Thymus (tissue), 11 donors: ENCODE data around the gene ZNF576. TPM values are rescaled to one million over a fixed set of nuclear protein-coding genes. Genes with fewer than 3 reads are reported as not detected.
"Not testable (repeated sequence)": the region's sequence is repeated elsewhere in the genome, so short reads cannot be mapped to it uniquely, and the experiment has no call there.

Experiments used
- DNase-seq, 9 donors: peaks; one replicate each; pipeline ENCODE4 v3.0.0-alpha.2; 2013; ENCODE audit warnings: low spot score in 9 of 9, low read depth in 6 of 9, missing footprints in 1 of 9
- H3K27ac ChIP-seq, 2 donors: one replicate each; pipeline ENCODE4 v1.5.1; 2013; ENCODE audit warnings: control low read depth in 1 of 2, low read depth in 1 of 2, low read length in 1 of 2, mild to moderate bottlenecking in 1 of 2, moderate library complexity in 1 of 2
- H3K27me3 ChIP-seq, 2 donors: one replicate each; pipeline ENCODE4 v1.5.1; 2013; ENCODE audit warnings: low read length in 1 of 2; ENCODE audit not compliant: control insufficient read depth in 2 of 2, insufficient read depth in 1 of 2
- H3K36me3 ChIP-seq, 2 donors: one replicate each; pipeline ENCODE4 v1.5.1; 2013; ENCODE audit warnings: low read length in 1 of 2, mild to moderate bottlenecking in 1 of 2, moderate library complexity in 1 of 2; ENCODE audit not compliant: control insufficient read depth in 2 of 2, insufficient read depth in 2 of 2
- H3K4me1 ChIP-seq, 2 donors: one replicate each; pipeline ENCODE4 v1.5.1; 2013; ENCODE audit warnings: low read length in 2 of 2; ENCODE audit not compliant: control insufficient read depth in 2 of 2, insufficient read depth in 2 of 2
- H3K4me3 ChIP-seq, 2 donors: one replicate each; pipeline ENCODE4 v1.5.1; 2013; ENCODE audit warnings: low read length in 2 of 2, control low read depth in 1 of 2, mild to moderate bottlenecking in 1 of 2
- H3K9me3 ChIP-seq, 2 donors: one replicate each; pipeline ENCODE4 v1.5.1; 2013; ENCODE audit warnings: low read length in 1 of 2, mild to moderate bottlenecking in 1 of 2; ENCODE audit not compliant: control insufficient read depth in 2 of 2, insufficient read depth in 1 of 2
- WGBS: extraction: QIAGEN DNeasy Blood & Tissue Kit; methylation state at CpG from one replicate; pipeline ENCODE4 v1.1.7; 2013; 5-methylcytosine and 5-hydroxymethylcytosine counted together
- polyA plus RNA-seq: library from polyadenylated mRNA; stranded (reverse); fragments of 200-250 nt; gene quantifications from one replicate; pipeline ENCODE4 v1.2.3, GENCODE V29; 2013
- total RNA-seq: library from RNA; stranded (reverse); fragments of 120-200 nt; gene quantifications from one replicate; pipeline ENCODE4 v1.2.4, GENCODE V29; 2013
- donor health status: healthy.

Gene ZNF576
- total and polyA plus RNA-seq, 2 donors = 9.7 to 10.3 TPM

- DNase-seq = no peak
- Histone ChIP-seq H3K27me3 (peaks cover 2 to 39% of the 10 kb centered on the region in 2 donors), H3K36me3 (no peaks in the 10 kb centered on the region), H3K4me3 (no peak overlapping the region), H3K4me1 (peaks cover 8 to 12% of the 10 kb centered on the region in 2 donors), H3K9me3 (peaks cover 0 to 1% of the 10 kb centered on the region in 2 donors), H3K27ac (no peak overlapping the region)
- WGBS = 96% methylated on average over 3 of the region's 3 CpGs
These were observed 32.4 kb downstream of the ZNF576 start for GRCh38 chr19:43628646-43629326.

GRCh38 chr19:43631491-43631890 is 35.1 kb downstream of the ZNF576 start:
- H3K4me3 ChIP-seq = no peak overlapping the region
- WGBS = 92% methylated on average over 5 of the region's 5 CpGs
- no peaks in the 10 kb centered on the region for H3K9me3 ChIP-seq
- no peak for DNase-seq
- no peaks in the 10 kb centered on the region for H3K36me3 ChIP-seq
- no peak overlapping the region for H3K27ac ChIP-seq
- peaks cover 2 to 52% of the 10 kb centered on the region in 2 donors for H3K27me3 ChIP-seq
- peaks cover 0 to 11% of the 10 kb centered on the region in 2 donors for H3K4me1 ChIP-seq

GRCh38 chr19:43633520-43633919 is 37.1 kb downstream of the ZNF576 start:
- Histone ChIP-seq H3K4me3 (no peak overlapping the region), H3K4me1 (peaks cover 0 to 14% of the 10 kb centered on the region in 2 donors), H3K27me3 (peaks cover 7 to 59% of the 10 kb centered on the region in 2 donors), H3K27ac (no peak overlapping the region), H3K36me3 (no peaks in the 10 kb centered on the region), H3K9me3 (no peaks in the 10 kb centered on the region)
- DNase-seq = no peak
- 98% methylated on average over 4 of the region's 4 CpGs for WGBS

DNA sequence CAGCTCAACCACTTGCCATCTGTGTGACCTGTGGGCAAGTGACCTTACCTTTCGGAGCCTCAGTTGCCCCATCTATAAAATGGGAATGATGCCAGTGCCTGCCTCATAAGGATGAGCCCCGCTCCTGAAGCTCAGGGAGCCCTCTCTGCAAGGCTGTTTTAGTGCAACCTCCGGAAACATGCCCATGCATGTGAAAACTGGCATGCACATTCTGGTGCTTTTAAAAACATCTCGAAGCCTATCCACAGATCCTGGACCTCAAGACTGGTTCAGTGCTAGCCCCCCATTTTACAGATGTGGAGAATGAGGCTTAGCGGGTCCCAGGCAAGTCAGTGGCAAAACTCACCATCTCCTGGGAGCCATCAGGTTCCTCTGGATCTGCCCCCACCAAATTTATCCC is 37.7 kb downstream of the ZNF576 start:
- no peak for DNase-seq
- peaks cover 12 to 65% of the 10 kb centered on the region in 2 donors for H3K27me3 ChIP-seq
- H3K4me1 ChIP-seq = peaks cover 0 to 17% of the 10 kb centered on the region in 2 donors
- H3K9me3 ChIP-seq = no peaks in the 10 kb centered on the region
- H3K36me3 ChIP-seq = no peaks in the 10 kb centered on the region
- WGBS = 90% methylated on average over 5 of the region's 5 CpGs
- H3K4me3 ChIP-seq = no peak overlapping the region
- no peak overlapping the region for H3K27ac ChIP-seq

GRCh38 chr19:43634506-43634871 is 38.1 kb downstream of the ZNF576 start:
- Histone ChIP-seq H3K4me3 (no peak overlapping the region), H3K27me3 (peaks cover 16 to 68% of the 10 kb centered on the region in 2 donors), H3K4me1 (peaks cover 0 to 19% of the 10 kb centered on the region in 2 donors), H3K9me3 (no peaks in the 10 kb centered on the region), H3K27ac (no peak overlapping the region), H3K36me3 (no peaks in the 10 kb centered on the region)
- DNase-seq = no peak
- 56% methylated on average over 5 of the region's 5 CpGs for WGBS

- DNase-seq = peak in 2 of 9 donors; percentile 16 to 56
- Histone ChIP-seq H3K27ac (no peak overlapping the region), H3K4me1 (peaks cover 0 to 21% of the 10 kb centered on the region in 2 donors), H3K4me3 (peak overlapping the region in 1 of 2 donors; percentile 17), H3K36me3 (no peaks in the 10 kb centered on the region), H3K27me3 (peaks cover 18 to 70% of the 10 kb centered on the region in 2 donors), H3K9me3 (no peaks in the 10 kb centered on the region)
- 29% methylated on average over 17 of the region's 17 CpGs for WGBS
These were observed 38.6 kb downstream of the ZNF576 start for GRCh38 chr19:43634872-43635560.

DNA sequence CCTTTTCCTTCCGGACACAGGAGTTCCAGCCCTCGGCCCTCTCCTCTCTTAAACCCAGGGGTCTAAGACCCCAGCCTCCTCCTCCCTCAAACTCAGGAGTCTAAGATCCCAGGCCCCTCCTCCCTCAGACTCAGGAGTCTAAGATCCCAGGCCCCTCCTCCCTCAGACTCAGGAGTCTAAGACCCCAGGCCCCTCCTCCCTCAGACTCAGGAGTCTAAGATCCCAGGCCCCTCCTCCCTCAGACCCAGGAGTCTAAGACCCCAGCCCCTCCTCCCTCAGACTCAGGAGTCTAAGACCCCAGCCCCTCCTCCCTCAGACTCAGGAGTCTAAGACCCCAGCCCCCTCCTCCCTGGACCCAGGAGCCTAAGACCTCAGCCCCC is 39.2 kb downstream of the ZNF576 start:
- not testable (repeated sequence) for H3K9me3 ChIP-seq, DNase-seq, H3K27ac ChIP-seq, H3K36me3 ChIP-seq, H3K4me3 ChIP-seq
- WGBS = 86% methylated on average over 2 of the region's 2 CpGs
- H3K27me3 ChIP-seq = peaks cover 22 to 74% of the 10 kb centered on the region in 2 donors
- peaks cover 2 to 25% of the 10 kb centered on the region in 2 donors for H3K4me1 ChIP-seq

DNA sequence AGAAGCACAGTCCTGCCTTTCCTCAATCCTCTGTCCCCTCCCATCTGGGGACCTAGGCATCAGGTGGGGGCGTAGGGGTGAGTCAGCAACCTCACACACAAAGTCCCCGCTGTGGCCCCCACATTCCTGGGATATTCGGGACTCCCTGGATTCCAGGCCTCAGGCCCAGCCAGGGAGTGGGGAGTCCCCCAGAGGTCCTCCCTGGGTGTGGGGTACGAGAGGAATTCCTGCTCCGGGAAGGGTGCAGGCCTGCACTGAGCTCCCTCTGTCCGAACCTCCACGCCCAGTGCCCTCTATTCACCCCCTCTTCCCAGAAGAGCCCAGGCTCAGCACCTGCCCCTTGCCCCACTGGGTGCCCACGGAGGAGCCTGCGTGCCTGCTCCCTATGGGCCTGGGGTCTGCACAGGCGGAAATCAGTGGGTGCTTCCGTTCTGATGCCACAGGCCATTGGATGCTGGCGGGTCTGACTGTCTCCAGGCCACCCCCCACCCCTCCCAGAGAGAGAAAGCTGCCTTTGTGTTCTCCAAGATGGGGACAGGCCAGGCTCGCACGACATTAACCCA is 39.8 kb downstream of the ZNF576 start:
- Histone ChIP-seq H3K27ac (no peak overlapping the region), H3K36me3 (no peaks in the 10 kb centered on the region), H3K4me1 (peaks cover 2 to 25% of the 10 kb centered on the region in 2 donors), H3K9me3 (no peaks in the 10 kb centered on the region), H3K4me3 (no peak overlapping the region), H3K27me3 (peaks cover 22 to 80% of the 10 kb centered on the region in 2 donors)
- no peak for DNase-seq
- 91% methylated on average over 14 of the region's 14 CpGs for WGBS
